NCI-H510A (cell line): Measurements from ENCODE around the gene OR6C2.
"Not testable (repeated sequence)": the region's sequence is repeated elsewhere in the genome, so short reads cannot be mapped to it uniquely, and the experiment has no call there.

Experiments used
- DNase-seq: peaks from one replicate; lab custom pipeline; 2025; lab: John Stamatoyannopoulos, UW

The OR6C2 gene

DNA sequence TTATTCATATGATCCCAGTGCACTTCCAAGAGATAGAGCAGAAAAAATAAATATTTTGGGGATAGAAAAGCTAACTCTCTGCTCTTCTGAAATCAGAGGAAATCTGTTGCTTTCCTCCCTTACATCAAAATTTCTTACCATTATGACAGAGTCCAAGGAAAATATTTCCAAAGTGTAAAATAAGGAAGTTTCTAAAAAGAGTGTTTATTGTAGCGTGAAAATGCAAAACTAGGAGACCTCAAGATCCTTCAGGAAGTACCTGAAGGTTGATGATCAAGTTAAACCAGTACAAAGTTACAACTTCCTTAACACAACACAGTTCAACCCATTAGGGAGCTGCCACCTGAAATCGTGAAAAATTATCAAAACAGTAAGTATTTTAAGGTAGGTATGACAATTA lies at the start of gene OR6C2:
OR6C2 (plus strand) TSS at position 301 of the 400 bp plus-strand sequence. CDS start 8,138 bp downstream, outside the sequence.
- DNase-seq = no peak

DNA sequence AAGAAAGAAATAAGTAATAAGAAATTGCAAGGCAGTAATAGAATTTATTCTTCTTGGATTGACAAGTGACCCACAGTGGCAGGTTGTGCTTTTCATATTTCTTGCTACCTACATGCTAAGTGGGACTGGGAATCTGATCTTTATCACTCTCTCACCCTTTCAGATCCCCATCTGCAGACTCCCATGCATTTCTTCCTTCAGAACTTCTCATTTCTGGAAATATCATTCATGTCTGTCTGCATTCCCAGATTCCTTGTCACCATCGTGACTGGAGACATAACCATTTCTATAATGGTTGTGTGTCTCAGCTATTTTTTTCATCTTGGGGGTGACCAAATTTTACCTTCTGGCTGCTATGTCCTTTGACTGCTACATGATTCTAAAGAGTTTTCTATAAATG lies 47.5 kb upstream of the OR6C2 start:
- DNase-seq = no peak

DNA sequence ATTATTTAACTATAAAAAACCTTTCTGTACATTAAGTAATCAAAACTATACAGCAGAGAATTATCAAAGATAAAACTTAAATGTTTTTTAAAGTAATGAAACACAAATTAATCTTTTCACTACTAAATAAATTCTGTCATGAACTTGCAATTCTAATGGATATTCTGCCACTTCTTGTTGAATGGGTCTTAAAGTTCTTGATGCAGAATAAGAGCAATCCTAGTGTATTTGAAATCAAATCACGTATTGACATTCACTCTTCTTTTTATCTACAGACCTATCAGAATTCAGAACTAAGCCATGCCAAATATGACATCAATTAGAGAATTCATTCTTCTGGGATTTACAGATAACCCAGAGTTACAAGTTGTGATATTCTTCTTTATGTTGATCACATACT lies 43.6 kb upstream of the OR6C2 start, which contains the start of gene OR6C65:
OR6C65 (plus strand) TSS at position 301 of the 400 bp plus-strand sequence; CDS start at position 301, 0 bp downstream.
- DNase-seq = no peak

DNA sequence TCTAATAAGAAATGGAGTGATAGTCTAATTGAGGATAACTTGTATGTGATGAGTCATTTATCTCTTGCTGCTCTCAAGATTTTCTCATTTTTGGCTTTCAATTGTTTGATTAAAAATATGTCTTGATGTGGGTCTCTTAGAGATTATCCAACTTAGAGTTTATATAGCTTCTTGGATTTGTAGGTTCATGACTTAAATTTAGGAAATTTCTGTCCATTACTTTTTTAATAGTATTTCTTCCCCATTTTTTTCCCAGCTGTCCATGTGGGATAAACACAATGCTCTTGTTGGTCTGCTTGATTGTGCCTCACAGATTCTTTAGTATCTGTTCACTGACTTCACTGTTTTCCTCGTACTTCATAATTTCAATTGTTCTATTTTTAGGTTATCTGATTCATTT lies 36.0 kb upstream of the OR6C2 start:
- DNase-seq = no peak

DNA sequence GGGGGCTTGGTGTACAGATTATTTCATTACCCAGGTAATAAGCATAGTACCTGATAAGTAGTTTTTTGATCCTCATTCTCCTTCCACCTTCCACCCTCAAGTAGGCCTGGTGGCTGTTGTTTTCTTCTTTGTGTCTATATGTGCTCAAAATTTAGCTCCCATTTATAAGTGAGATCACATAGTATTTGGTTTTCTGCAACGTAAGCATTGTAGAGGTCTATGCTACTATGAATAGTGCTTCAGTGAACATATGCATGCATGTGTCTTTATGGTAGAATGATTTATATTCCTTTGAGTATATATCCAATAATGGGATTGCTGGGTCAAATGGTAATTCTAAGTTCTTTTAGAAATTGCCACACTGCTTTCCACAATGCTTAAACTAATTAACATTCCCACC lies 34.7 kb upstream of the OR6C2 start:
- DNase-seq = not testable (repeated sequence)

DNA sequence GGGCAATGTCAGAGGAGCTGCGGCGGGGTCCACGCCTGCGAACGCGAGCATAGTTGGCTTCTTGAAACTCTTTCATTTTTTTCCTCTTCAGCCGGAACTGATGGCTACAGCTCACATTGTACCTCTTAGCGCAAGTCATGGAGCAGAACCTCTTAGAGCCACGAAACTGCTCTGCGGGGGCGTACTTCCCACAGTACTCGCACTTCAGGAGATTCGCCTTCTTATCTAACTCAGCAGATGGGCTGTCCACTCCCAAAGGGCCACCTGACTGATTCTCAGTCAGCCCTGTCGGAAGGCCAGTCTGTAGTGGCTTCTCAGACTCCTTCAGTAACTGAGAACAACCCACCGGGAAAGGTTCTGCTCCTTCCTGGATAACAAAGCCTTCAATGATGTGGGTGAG lies 31.7 kb upstream of the OR6C2 start:
- not testable (repeated sequence) for DNase-seq

DNA sequence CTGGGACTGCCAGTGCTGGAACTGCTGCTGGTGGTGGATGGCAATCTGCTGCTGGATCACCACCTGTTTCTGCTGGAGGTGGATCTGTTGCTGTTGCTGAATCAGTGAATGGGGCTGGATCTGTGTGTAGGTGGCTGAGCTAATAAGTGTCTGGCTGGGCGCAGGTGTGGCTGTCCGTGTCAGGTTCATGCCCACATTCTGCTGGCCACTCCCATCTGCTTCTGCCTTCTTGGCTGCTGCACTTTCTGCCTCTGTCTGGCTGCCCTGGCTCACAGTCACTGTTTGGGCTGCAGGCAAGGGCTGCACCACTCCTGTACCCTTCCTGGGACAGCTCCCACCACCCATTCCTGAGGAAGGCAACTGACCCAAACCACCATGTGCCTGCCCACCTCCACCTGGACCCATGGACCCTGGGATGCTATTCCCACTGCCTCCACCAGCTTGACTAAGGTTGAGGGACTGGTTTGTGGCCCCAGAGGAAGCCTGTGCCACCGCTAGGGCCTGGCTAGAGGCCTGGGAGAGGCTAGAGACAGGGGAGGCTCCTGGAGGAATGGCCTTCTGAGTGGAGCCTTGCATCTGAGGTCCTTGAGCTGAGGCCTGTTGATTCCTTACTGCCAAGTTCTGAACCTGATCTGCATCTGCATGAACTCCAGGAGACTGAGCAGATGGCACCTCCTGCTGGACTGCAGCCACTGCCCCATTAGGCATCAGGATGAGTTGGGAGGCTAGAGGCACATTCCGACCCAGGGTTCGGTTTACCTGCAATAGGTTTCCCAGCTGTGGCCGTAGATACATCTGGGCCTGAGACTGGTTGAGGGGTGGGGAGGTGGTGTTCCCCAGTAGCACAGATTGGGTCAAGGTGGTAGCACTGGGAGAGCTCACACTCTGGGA lies 30.1 kb upstream of the OR6C2 start:
- not testable (repeated sequence) for DNase-seq

DNA sequence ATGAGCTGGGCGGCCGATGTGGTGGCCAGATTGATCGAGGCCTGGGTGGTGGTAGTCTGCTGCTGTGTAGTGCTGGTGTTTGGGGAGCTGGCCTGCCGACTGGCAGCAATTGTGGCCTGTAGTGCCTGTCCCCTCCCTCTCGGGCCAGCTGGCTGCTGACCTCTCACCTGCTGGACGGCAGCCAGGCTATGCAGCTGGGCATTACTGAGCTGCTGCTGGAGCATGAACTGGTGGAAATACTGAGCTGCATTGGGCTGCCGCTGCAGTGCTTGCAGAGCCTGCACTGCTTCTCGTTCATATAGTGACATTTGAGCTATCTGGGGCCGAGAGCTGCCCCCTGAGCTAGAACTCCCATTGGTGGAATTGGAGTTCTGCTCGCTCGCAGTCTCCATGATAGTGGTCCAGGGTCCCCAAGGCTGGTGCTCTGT lies 29.5 kb upstream of the OR6C2 start:
- DNase-seq = not testable (repeated sequence)

DNA sequence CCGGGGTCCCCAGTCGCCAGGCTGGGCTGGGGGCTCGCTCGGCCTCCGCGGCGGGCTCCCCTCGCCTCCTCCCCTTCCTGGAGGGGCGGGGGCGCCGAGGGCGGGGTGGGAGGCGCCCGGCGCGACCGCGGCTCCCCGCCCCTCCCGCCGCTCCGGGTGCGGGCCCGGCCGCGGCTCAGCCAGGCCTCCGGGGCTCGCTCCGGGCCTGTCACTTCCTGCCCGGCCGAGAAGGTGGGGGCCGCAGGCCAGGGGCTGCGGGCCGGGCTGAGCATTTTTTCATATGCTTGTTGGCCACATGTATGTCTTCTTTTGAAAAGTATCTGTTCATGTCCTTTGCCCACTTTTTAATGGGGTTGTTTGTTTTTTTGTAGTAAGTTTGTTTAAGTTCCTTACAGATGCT lies 29.0 kb upstream of the OR6C2 start:
- DNase-seq = not testable (repeated sequence)

DNA sequence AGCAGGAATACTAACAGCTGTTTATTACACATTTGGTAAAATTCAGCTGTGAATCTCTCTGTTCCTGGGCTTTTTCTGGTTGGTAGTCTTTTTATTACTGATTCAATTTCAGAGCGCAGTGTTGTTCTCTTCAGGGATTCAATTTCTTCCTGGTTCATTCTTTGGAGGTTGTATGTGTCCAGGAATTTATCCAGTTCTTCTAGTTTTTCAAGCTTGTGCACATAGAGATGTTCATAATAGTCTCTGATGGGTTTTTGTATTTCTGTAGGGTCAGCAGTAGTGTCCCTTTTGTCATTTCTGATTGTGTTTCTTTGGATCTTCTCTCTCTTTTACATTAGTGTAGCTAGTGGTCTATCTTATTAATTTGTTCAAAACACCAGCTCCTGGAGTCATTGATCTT lies 26.9 kb upstream of the OR6C2 start:
- DNase-seq = no peak

DNA sequence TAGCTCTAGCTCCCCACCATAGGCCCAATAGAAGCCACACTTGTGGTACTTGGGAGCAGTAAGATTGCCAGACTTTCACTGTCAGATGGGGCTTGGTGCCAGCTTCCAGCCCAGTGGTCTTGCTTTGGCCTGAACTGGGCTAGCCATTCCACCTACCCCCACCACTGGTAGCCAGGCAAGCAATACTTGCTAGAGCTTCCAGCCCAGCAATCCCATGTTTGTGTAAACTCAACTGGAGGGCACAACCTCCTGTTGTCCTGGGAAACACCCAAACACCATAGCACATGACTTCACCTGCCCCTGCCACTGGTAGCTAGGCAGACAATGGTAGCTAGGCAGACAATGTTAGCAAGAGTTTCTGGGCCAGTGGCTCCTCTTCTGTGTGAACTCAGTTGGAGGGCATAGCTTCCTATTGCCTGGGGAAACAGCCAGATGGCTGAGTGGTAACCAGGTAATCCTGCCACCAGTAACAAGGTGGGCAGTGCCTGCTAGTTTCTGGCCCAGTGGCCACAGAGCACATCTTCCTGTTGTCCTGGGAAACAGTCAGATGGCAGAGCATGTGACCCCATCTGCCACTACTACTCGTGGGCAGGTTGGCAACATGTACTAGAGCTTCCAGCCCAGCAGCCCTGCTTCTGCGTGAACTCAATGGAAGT lies 23.4 kb upstream of the OR6C2 start:
- no peak for DNase-seq

DNA sequence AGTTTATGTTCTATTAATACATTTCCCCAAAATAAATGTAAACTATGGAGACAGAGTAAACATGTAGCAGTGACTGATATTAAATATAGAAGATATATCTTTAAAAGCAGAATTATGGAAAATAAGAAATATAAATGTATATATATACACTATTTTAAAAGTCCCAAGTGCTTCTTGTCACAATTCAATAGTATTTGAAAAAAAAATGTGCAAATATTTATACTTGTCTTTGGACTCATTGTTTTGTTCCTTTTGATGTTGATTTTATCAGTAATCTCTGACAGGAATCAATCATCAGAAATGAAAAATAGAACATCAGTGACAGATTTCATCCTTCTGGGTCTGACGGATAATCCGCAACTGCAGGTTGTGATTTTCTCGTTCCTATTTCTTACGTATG lies 17.9 kb upstream of the OR6C2 start, which contains the start of gene OR6C76:
OR6C76 (plus strand) TSS at position 301 of the 400 bp plus-strand sequence; CDS start at position 301, 0 bp downstream.
- no peak for DNase-seq

DNA sequence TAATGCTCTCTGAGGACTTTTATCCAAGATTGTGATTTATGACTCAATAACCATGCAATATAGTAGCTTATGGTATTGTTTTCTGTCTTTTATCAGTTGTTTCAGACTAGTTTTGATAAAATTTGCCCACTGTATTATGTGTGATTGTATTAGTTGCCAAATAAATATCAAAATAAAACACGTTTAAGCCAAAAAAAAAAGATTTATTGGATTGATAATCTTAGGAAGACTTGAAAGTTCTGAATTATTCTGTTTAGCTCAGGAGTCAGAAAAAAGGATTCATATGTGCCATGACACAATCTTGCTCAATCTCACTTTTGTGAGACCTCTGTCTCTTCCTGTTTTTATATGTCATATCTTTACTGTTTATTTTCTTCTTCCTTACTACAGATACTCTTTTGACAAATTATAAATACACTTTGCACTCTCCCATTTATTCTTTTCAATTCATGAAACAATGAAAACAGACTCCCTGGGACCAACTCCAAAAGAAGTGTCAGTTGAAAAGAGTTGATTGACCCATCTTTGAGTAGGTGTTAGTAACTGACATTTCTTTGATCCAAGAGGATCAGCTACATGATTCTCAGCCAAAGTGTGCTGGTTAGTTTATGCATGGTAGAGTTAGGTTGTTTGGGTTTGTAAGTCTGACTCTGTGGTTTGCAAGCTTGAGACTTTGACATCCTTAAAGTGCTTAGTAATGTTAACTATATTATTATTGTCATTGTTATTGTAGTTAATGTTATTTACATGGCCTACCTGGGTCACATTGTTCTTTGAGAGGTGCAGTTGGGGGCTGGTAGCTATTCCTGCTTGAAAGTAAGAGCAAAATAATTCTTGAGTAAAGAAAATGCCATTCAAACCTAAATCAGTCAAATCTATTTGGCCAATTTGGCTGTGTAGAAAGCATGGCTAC lies 15.3 kb upstream of the OR6C2 start:
- DNase-seq = no peak

DNA sequence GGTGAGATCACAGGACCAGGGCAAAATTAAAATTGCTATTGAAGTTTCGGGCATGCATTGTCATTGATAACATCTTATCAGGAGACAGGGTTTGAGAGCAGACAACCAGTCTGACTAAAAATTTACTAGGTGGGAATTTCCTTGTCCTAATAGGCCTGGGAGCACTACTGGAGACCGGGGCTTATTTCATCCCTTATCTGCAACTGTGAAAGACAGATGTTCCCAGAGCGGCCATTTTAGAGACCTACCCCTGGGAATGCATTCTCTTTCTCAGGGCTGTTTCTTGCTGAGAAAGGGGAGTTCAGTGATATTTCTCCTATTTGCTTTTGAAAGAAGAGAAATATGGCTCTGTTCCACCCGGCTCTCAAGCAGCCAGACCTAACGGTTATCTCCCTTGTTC lies 2.6 kb upstream of the OR6C2 start:
- DNase-seq = not testable (repeated sequence)

DNA sequence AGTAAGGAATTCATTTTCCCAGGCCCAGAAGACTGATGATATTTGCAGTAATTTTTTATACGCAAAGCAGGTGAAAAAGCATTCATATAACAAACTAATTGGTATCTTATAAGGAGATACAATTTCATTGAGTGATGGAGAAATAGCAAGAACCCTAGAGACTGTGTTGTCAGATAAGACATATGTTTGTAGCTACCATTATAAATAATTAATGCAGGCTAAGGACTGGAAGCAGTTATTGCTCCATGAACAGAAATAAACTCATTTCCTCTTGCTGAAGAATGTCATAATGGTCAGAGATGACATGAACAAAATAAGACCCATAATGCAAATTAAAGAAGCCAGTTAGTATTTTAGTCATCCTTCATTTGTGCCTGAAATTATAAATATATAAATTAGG lies 1.5 kb downstream of the OR6C2 start:
- no peak for DNase-seq

DNA sequence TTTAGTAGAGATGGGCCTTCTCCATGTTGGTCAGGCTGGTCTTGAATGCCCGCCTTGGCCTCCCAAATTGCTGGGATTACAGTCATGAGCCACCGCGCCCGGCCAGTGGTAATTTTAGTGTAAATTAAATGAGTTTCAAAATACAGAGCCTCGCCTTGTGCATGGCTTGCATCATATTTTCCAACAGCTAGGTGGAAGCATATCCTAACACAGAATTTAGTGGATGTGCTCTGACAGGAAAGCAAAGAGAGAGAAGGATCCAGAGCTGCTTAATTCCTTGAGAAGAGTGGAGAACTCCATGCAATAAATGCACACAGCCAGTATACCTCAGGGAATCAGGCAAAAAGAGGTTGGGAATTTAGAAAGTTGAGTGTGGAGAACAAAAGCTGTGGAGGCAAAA lies 2.5 kb downstream of the OR6C2 start:
- DNase-seq = no peak

DNA sequence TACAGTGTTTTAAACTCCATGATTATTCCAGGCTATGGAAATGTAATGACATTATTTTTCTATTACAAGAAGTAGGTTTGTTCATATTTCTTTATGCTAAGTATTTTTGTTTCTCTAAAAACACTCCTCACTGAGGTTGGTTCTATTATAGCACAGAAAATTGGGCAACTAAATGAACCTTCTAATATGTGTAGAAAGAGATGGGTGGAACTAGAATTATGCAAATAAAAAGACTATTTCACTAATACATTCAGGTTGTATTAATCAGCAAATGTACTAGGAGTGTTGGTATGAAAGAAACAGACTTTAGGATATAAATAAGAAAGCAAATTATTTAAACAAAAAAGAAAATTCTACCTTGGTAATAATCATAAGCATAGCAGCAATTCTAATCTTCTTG lies 4.9 kb downstream of the OR6C2 start:
- no peak for DNase-seq

DNA sequence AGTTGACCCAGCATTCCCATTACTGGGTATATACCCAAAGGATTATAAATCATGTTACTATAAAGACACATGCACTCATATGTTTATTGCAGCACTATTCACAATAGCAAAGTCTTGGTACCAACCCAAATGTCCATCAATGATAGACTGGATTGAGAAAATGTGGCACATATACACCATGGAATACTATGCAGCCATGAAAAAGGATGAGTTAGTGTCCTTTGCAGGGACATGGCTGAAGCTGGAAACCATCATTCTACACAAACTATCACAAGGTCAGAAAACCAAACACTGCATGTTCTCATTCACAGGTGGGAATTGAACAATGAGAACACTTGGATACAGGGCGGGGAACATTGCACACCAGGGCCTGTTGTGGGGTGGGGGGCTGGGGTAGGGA lies 21.1 kb downstream of the OR6C2 start:
- not testable (repeated sequence) for DNase-seq

DNA sequence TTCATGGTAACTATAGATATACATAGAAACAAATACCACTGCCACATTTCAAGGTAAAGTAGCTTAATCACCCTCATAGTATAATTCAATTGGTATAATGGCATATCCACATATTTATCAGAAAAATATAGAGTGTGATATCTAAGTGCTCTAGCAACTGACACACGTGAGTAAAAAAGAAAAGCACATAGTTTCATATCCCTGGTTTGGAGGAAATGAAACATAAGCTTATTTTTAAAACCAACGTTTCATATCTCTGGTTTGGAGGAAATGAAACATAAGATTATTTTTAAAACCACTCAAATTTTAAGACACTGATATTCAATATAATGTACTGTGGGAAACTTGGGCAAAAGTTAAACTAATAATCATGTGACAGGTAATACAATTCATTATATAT lies 24.0 kb downstream of the OR6C2 start:
- DNase-seq = no peak

DNA sequence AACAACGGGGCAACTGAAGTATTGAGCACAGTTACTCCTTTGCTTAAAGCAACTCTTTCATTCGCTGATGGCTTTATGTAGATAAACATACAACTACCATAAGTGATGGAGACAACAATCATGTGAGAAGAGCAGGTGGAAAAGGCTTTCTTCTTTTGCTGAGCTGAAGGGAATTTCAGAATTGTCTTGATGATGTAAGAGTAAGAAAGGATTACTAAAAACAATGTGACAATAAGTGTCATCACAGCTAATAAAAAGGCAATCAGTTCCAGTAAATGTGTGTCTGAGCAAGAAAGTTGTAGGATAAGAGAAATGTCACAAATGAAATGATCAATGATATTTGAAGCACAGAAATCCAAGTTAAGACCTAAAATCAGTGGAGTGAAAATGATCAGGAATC lies 25.4 kb downstream of the OR6C2 start:
- no peak for DNase-seq

DNA sequence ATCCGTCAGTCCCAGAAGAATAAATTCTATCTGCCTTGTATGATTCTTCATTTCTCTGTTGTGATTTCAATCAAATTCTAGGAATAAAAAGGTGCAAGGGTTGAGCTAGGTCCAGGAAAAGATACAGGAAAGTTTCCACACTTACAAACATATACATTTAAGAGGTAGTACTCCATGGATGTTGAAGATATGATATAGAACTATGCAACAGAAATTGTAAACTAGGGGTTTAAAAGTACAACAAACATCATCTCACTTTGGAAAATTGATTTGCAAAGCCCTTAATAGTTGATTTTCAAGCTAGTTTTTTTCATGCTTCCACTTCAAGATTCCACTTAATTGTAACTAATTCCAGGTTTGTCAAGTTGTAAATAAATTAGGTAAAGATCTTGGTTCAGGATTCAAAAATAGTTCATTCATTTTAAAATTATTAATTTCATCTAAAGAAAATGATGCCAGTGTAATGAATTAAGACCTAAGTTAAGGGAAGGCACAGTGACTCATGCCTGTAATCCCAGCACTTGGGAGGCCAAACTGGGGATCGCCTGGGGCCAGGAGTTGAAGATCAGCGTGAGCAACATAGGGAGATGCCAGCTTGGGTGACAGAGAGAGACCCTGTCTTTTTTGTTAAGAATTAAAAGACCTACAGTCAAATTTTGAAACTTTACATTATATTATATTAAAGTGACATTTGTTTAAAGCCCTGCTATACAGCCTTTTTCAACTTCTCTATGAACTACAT lies 26.4 kb downstream of the OR6C2 start, which contains the start of gene OR6C70:
OR6C70 (minus strand) TSS at position 51 of the 742 bp plus-strand sequence; CDS start at position 51, 0 bp downstream.
- DNase-seq = no peak
